Measurements from ENCODE around the gene TIGD4.

The TIGD4 gene

GRCh38 chr4:152779513-152780266, at the start of gene TIGD4, which contains the start of gene ARFIP1:
Gene TIGD4 (minus strand): TSS chr4:152779730. CDS start chr4:152771004, 8,726 bp downstream.
Gene ARFIP1 (plus strand): TSS chr4:152779954. CDS start chr4:152829634, 49,680 bp downstream.
- TF ChIP-seq EGR1 (IDR thresholded peaks at IDR 0.05) (no peak), CEBPB (IDR thresholded peaks at IDR 0.05) (no peak), FOXM1 (IDR thresholded peaks at IDR 0.05; ENCODE audit: borderline replicate concordance, low read depth) (no peak), TEAD4 (IDR thresholded peaks at IDR 0.05) (no peak), NFIC (IDR thresholded peaks at IDR 0.05) (peak; percentile 90), TCF12 (IDR thresholded peaks at IDR 0.05; ENCODE audit: low read depth) (peak; percentile 75; the same call in 1 of the 2 replicates), YY1 (IDR thresholded peaks at IDR 0.05; ENCODE audit: low read depth) (0 out of 2 replicates have a peak, but pooled peaks have one; percentile 31), MAX (IDR thresholded peaks at IDR 0.05) (peak; percentile 56), REST (IDR thresholded peaks at IDR 0.05; ENCODE audit: low read depth) (no peak), CREB1 (IDR thresholded peaks at IDR 0.05; ENCODE audit: low read depth) (peak; percentile 77), RAD21 (IDR thresholded peaks at IDR 0.05; ENCODE audit: low read depth) (peak; percentile 46; the same call in 1 of the 2 replicates), EP300 (IDR thresholded peaks at IDR 0.05; ENCODE audit: borderline replicate concordance) (no peak), ZBTB7A (IDR thresholded peaks at IDR 0.05; ENCODE audit: low read depth) (no peak), TAF1 (IDR thresholded peaks at IDR 0.05; ENCODE audit: low read depth) (peak; percentile 92)
- TF ChIP-seq, protein P1, sequence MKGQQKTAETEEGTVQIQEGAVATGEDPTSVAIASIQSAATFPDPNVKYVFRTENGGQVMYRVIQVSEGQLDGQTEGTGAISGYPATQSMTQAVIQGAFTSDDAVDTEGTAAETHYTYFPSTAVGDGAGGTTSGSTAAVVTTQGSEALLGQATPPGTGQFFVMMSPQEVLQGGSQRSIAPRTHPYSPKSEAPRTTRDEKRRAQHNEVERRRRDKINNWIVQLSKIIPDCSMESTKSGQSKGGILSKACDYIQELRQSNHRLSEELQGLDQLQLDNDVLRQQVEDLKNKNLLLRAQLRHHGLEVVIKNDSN (IDR thresholded peaks at IDR 0.05): no peak; the same call in 1 of the 2 replicates

GRCh38 chr4:152828122-152828521, 48.6 kb upstream of the TIGD4 start:
- TF ChIP-seq TAF1 (IDR thresholded peaks at IDR 0.05; ENCODE audit: low read depth) (no peak), MAX (IDR thresholded peaks at IDR 0.05) (no peak), CREB1 (IDR thresholded peaks at IDR 0.05; ENCODE audit: low read depth) (no peak), FOXM1 (IDR thresholded peaks at IDR 0.05; ENCODE audit: borderline replicate concordance, low read depth) (no peak), ZBTB7A (IDR thresholded peaks at IDR 0.05; ENCODE audit: low read depth) (no peak), TEAD4 (IDR thresholded peaks at IDR 0.05) (no peak), CEBPB (IDR thresholded peaks at IDR 0.05) (no peak)

- TF ChIP-seq FOXM1 (IDR thresholded peaks at IDR 0.05; ENCODE audit: borderline replicate concordance, low read depth): no peak
- no peak for TF ChIP-seq MAX (IDR thresholded peaks at IDR 0.05)
Measured at GRCh38 chr4:152825336-152825735, 45.8 kb upstream of the TIGD4 start.

- no peak for TF ChIP-seq NFIC (IDR thresholded peaks at IDR 0.05)
- TF ChIP-seq TAF1 (IDR thresholded peaks at IDR 0.05; ENCODE audit: low read depth): no peak
- no peak for TF ChIP-seq REST (IDR thresholded peaks at IDR 0.05; ENCODE audit: low read depth)
- no peak for TF ChIP-seq TCF12 (IDR thresholded peaks at IDR 0.05; ENCODE audit: low read depth)
- no peak for TF ChIP-seq YY1 (IDR thresholded peaks at IDR 0.05; ENCODE audit: low read depth)
- no peak for TF ChIP-seq MAX (IDR thresholded peaks at IDR 0.05)
- TF ChIP-seq EP300 (IDR thresholded peaks at IDR 0.05; ENCODE audit: borderline replicate concordance): no peak
- no peak for TF ChIP-seq FOXM1 (IDR thresholded peaks at IDR 0.05; ENCODE audit: borderline replicate concordance, low read depth)
- no peak for TF ChIP-seq CEBPB (IDR thresholded peaks at IDR 0.05)
- TF ChIP-seq ZBTB7A (IDR thresholded peaks at IDR 0.05; ENCODE audit: low read depth): no peak
- TF ChIP-seq CREB1 (IDR thresholded peaks at IDR 0.05; ENCODE audit: low read depth): no peak
- TF ChIP-seq, protein P1 (IDR thresholded peaks at IDR 0.05): no peak
- TF ChIP-seq TEAD4 (IDR thresholded peaks at IDR 0.05): no peak
Measured at GRCh38 chr4:152824561-152824960, 45.0 kb upstream of the TIGD4 start.

- TF ChIP-seq CREB1 (IDR thresholded peaks at IDR 0.05; ENCODE audit: low read depth) (no peak), TAF1 (IDR thresholded peaks at IDR 0.05; ENCODE audit: low read depth) (no peak), REST (IDR thresholded peaks at IDR 0.05; ENCODE audit: low read depth) (no peak), TEAD4 (IDR thresholded peaks at IDR 0.05) (no peak), FOXM1 (IDR thresholded peaks at IDR 0.05; ENCODE audit: borderline replicate concordance, low read depth) (no peak), ZBTB7A (IDR thresholded peaks at IDR 0.05; ENCODE audit: low read depth) (no peak), TCF12 (IDR thresholded peaks at IDR 0.05; ENCODE audit: low read depth) (no peak), MAX (IDR thresholded peaks at IDR 0.05) (no peak), NFIC (IDR thresholded peaks at IDR 0.05) (no peak), YY1 (IDR thresholded peaks at IDR 0.05; ENCODE audit: low read depth) (no peak), CEBPB (IDR thresholded peaks at IDR 0.05) (no peak), RAD21 (IDR thresholded peaks at IDR 0.05; ENCODE audit: low read depth) (no peak), EP300 (IDR thresholded peaks at IDR 0.05; ENCODE audit: borderline replicate concordance) (no peak), EGR1 (IDR thresholded peaks at IDR 0.05) (no peak)
- TF ChIP-seq, protein P1 (IDR thresholded peaks at IDR 0.05): no peak
Measured at GRCh38 chr4:152822323-152822722, 42.8 kb upstream of the TIGD4 start.
